ENCODE measurements around the gene MRPL39.
A peak's percentile ranks its signal among the peaks of the same experiment; 100 is the strongest.
"Not testable (repeated sequence)": the region's sequence is repeated elsewhere in the genome, so short reads cannot be mapped to it uniquely, and the experiment has no call there.

MRPL39 gene

DNA sequence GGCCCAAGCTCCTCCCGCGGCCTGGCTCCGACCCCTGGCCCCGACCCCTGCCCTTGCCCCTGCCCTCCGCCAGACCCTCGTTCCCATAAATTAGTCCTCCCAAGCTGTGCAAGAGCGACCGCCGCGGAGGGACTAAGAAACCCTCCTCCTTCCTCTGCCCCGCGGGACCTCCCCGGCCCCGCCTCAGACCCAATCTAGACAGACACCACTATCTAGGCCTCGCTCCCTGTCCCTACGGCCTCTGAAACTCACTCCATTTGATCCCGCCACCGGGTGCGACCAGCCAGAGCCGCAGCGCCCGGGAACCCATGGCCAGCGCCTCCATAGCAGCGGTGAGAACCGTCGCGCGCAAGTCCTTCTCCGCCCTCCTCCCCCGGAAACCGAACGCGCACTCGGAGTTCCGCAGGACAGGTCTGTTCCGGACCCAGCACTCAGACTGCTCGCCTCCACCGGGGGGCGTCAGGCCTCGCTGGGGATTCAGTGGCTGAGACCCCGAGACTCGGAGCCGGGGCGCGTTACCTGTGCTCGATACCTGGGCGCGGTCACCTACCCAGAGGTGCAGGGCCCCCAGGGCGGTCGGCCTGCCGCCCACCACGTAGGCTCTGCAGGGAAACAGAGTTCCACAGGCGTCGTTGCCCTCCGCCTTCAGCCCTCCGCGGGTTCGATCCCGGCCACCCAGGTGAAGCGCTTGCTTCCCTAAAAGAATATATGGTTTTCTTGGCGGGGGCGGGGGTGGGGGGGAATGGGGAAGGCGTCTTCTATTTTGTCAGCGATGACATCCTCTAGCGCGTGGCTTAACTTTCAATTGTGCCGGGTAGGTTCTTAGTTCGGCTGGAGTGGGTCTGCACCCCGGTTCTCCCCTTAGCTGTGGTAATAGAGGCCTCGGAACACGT, at the start of gene MRPL39:
TSS of gene MRPL39 (minus strand) at position 331 of the 893 bp plus-strand sequence. CDS start at position 325, 6 bp downstream.
- peak; percentile 90 for DNase-seq

DNA sequence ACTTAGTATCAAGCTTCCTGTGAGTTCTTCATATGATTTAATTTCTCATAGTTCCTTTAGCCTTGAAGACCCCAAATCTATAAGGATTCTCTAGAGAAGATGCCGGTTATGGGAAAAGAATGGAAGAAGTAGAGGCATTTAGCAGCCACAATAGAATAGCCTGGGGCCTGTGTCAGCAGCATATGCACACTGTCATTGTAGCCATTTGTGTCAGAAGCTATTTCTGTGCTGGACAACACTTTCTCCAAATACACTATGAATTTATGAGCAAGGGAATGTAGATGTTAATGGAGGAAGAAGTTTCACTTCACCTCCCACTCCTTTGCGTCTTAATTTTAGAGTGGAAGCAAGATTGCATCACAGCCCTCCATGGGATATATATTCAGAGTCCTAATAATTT, 49.1 kb upstream of the MRPL39 start:
- no peak for DNase-seq

DNA sequence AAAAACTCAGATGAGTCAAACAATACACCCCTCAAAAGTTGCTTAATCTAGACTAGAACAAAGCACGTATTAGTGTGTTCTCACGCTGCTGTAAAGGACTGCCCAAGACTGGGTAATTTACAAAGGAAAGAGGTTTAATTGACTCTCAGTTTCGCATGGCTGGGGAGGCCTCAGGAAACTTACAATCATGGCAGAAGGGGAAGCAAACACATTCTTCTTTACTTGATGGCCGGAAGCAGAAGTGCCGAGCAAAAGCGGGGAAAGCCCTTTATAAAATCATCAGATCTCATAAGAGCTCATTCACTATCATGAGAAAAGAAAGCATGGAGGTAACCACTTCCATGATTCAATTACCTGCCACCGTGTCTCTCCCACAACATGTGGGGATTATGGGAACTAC, 41.9 kb upstream of the MRPL39 start:
- DNase-seq, result no peak

DNA sequence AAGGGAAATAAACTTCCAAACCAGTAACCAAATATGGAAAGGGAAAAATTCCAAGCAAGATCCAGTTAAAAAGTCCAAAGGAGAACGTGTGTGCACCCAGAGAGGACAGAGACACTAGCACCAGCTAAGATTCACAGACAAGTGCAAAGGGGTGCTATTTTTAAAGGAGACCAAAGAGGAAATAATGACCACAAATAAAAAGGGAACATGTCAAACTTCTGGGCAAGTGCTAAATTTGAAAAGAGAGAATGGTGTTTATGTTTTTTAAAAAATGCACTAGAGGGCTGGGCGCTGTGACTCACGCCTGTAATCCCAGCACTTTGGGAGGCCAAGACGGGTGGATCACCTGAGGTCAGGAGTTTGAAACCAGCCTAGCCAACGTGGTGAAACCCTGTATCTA, 40.4 kb upstream of the MRPL39 start:
- DNase-seq, result no peak

DNA sequence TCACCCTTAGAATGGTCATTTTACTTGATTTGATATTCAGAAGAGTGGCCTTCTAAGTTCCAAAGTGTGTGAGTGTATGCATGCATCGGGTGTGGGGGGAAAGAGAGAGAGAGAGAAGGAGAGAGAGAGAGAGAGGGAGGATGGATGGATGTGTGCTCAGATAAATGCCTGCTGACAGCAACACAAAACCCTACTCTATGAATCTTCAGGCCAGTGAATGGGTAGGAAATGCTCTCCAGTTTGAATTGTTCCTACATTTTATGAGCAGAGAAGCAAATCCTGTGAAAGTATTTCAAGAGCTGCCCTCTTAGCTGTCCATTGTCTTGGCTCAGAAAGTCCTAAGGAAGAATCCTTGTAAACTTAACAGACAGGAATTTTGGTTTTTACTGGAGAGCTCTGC, 39.2 kb upstream of the MRPL39 start:
- no peak for DNase-seq

DNA sequence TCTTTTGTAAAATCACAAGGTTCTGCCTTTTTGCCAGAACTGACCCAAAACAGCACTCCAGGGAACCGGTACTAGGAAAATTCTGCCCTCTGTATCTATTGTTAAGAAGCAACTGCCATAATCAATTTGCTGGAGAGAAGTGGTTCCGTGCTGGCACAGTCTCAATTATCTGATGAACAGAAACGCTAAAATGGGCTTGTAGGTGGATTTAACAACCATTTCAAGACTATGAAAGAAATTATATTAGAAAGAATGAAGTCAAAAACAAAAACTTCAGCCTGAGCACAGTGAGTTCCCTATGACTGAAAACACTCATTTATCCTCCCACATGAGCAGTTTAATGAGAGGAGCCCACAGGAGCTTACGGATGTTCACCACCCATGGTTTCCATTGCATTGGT, 36.2 kb upstream of the MRPL39 start:
- no peak for DNase-seq

DNA sequence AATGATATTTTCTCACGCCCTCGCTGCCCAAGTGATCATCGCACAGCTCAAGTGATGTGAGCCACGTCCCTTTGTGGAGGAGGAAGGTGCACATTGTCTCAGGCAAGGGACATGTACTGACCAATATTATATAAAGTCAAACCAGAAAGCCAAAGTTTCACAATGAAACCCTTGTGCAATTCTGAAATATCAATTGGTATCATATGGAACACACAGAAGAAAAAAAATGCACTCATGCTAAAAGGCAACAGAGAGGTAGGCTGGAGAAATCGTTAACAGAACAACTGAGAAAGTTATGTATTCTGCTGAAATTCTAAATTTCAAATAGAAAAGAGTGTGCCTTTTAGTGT, 33.6 kb upstream of the MRPL39 start:
- no peak for DNase-seq

DNA sequence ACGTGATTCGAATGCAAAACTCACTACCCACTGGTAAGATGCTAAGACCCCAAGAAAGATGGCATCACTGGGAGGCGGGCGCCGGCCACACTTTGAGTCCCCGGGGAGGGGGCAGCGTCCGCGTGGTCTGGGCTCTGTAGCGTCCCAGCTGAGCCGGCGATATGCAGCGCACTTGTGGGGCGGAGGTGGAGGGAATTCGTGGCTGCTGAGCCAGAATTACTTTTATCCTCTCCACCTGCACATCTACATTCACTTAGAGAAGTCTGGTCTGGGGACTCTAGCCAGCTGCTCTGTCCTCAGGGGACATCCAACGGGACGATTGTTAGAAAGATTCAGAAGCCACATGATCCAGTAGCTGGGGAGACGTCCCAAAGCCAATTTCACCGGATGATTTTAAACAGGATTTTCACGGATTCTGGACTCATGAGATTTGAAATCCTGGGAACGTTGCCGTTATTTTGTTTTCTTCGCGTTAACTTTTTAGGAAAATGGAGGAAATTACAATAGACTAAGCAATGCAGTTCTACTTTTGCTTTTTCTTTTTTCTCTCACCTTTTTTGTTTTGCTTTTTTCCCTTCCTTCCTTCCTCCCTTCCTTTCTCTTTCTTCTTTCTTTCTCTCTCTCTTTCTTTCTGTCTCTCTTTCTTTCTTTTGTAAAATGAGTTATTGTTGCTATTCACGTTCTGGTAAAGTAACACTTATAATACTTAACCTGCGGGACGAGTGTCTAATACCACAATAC, 33.1 kb upstream of the MRPL39 start:
- DNase-seq, result peak in 1 of 2 donors; percentile 12

DNA sequence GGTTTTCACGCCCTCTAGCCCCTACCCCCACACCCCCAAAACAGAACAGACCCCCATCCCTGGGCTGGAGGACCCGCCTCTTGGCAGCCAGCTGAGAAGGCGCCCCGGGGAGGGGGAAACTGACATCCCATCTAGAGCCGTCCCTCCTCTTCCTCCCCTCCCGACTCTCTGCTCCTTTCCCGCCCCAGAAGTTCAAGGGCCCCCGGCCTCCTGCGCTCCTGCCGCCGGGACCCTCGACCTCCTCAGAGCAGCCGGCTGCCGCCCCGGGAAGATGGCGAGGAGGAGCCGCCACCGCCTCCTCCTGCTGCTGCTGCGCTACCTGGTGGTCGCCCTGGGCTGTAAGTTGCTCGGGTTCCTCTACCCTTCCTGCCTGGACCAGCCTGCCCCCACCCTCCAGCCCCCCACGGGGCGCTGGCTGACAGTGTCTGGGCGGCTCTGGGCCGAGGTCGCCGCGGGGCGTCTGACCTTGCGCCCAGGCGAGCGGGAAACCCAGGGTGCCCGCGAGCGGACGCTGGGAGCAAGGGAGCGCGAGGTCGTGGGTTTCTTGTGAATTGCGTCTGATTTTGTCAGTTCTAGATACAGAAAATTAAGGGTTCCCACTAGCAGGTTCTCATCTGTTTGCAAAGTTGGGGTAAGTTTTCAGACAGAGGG, 32.4 kb upstream of the MRPL39 start:
- DNase-seq, result peak; percentile 33 to 47

DNA sequence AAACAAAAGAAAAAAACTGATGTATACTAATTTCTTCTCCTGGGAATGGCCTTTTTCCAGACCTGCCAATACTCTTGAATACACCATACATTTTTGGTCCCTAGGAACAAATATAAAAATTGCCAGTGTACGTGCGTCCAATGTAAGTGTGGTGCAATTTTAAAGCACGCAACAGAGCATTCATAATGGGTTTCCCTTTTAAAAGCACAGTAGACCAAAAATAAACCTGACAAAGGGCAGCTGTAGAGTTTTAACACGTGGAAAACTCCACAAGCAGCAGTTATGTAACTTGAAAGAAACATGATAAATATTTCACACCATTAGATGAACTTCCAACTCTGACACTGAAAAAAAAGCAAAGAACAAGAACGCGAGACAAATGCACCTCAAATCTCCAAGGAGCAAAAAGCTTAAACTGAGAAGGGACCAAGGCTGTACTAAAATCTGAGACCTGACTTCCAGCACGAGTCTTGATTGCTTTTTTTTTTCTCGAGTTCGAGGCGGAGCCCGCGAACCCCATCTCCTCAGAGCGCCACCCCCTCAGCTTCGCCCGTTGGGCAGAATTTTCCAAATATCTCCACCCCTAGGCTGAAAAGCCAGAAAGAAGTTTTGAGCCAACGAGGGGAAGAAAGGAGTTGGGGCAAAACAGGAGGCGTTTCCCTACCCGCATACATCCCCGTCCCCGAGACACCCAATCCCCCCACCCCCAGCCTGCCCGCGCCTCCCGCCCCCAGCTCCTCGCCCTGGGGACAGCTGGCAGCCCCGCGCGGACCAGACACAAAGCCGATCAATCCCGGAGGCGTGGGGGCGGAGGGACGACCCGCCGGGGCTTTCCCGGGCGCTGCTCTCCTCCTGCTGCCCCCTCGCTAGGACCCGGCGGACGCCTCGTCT, 31.6 kb upstream of the MRPL39 start, which contains the start of gene JAM2:
TSS of gene JAM2 (plus strand) at position 599 of the 891 bp plus-strand sequence. CDS start 564 bp downstream, outside the sequence.
- peak; percentile 30 to 55 for DNase-seq

DNA sequence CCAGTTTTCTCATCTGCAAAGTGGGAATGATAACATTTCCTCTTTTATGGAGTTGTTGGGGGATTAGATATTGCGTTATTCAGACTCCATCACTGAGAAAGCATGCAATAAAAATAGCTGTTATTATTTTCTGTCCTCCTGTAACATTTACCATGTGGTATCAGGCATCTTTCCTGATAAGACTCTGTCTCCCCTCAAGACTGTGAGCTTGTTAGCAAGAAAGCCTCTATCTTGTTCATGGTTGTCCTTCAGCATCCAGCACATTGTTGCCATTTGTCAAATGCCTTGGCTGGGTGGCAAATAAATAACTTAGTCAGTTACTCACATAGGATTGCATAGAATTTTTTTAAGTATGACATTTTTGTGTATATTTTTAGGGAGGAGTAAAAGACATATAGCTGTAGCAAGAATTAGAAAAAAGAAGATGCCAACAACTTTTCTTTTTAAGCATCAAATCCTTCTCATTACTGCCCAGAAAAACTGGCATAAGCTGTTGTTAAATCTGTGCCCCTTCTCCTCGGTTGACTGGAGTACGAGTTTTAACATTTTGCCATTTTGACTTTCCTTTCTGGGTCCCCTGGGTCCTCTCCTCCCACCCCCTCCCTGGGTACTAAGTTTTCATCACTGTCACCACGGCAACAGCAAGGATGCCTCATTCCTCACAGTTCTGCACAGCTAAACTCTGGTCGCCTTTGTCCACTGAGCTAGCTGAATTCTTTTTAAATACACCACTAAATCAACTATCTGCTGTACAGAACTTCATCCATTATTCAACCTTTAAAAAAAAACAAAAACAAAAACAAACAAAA, 30.8 kb upstream of the MRPL39 start:
- no peak for DNase-seq

DNA sequence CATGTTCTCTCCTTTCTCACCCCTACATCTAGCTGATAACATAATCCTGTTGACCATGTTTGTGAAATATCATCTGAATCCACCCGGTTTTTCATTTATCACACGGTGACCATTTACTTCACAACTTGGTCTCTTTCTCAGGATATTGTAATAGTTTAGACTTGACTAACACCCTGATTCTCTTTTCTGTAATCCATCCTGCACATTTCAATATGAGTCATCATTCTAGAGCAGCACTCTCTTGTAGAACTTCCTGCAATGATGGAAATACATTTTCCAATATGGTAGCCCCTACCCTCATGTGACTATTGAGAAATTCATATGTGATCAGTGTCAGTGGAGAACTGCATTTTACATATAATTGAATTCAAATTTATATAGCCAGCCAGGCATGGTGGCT, 29.4 kb upstream of the MRPL39 start:
- DNase-seq, result no peak

DNA sequence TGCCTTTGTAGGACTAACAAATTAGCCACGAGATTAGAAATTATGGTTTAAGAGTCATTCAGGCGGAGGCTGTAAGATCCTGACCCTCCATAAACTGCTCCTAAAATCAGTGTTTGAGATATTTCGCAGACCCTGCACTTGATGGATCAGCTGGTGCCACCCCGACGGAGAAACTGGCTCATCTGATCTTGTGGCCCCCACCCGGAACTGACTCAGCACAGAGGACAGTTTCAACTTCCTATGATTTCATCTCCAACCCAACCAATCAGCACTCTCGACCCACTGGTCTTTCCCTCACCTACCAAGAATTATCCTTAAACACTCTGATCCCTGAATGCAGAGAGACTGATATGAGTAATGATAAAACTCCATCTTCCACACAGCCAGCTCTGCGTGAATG, 28.0 kb upstream of the MRPL39 start:
- no peak for DNase-seq

DNA sequence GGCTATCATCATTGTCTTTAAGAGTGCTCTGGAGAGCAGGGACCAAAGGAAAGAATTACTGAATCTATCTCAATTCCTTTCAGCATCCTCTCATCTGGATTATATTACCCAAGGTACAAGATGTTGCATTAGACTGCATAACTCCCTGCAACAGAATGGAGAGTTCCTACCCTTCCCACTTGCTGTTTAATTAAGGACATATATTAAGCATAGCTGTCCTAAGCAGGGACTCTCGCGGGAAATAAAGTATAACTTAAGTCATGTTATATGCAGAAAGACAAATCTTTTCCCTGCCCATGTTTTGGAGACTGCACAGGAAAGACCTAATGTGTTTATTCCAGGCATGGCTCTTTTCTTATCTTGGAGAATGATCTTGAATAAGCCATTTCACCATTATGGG, 25.0 kb upstream of the MRPL39 start:
- DNase-seq, result no peak

DNA sequence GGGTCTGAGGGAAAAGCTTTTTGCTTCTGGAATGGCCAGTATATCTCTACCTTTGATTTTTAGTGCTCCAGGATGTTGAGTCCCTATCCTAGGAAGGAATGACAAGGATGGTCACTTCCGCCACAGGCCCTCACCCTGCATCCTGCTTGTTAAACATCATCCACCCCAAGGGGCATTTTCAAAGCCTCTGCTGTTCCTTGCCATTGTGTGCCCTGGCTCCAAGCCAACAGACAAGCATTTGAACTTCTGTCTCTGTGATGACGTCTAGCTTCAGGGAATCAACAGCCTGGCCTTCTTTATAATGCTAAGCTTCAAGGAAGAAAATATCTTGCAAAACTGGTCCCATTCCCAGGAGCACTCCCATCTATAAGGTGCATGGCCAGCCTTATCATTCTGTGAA, 19.5 kb upstream of the MRPL39 start:
- no peak for DNase-seq

DNA sequence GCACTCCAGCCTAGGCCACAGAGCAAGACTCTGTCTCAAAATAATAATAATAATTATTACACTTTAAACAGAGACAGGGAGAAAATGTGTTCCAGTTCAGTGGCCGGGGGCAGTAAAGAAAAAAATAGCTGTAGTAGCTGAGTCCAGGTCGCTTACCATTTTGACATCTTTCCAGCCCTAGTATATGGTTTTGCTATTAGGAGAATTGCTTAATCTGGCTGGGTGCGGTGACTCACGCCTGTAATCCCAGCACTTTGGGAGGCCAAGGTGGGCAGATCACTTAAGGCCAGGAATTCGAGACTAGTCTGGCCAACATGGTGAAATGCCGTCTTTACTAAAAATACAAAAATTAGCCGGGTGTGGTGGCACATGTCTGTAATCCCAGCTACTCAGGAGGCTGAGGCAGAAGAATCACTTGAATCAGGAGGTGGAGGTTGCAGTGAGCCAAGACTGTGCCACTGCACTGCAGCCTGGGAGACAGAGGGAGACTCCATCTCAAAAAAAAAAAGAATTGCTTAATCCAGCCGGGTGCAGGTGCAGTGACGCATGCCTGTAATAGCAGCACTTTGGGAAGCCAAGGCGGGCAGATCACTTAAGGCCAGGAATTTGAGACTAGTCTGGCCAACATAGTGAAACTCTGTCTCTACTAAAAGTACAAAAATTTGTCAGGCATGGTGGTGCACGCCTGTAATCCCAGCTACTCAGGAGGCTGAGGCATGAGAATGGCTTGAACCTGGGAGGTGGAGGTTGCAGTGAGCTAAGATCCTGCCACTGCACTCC, 18.7 kb upstream of the MRPL39 start:
- DNase-seq, result not testable (repeated sequence)

DNA sequence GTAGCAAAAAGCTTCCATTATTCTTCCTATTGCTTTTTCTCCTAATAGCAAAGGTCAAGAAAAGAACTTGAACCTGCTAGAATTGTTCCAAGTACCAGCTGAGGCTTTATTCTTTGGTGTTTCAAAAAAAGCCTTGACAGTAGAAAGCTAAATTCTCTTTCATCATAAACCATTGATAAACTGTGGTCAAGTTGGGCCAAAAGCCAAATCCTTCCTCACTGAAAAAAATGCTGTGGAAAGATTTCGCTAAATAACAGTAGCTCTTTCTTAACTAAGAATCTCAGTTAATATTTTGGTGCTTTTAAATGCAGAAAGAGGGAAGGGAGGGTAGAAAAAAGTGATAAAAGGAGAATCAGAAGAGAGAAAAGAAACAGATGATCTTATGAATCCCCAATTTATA, 17.8 kb upstream of the MRPL39 start:
- no peak for DNase-seq

DNA sequence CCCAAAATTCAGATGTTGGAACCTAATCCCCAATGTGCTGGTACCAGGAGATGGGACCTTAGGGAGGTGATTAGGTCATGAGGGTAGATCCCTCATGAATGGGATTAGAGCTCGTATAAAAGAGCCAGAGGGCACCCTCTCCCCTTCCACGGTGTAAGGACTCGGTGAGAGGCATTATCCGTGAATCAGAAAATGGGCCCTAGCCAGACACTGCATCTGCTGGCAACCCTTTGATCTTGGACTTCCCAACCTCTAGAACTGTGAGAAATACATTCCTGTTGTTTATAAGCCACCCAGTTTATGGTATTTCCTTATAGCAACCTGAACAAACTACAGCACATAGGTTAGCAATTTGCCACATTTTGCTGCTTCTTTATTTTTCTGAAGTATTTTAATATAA, 17.2 kb upstream of the MRPL39 start:
- no peak for DNase-seq

DNA sequence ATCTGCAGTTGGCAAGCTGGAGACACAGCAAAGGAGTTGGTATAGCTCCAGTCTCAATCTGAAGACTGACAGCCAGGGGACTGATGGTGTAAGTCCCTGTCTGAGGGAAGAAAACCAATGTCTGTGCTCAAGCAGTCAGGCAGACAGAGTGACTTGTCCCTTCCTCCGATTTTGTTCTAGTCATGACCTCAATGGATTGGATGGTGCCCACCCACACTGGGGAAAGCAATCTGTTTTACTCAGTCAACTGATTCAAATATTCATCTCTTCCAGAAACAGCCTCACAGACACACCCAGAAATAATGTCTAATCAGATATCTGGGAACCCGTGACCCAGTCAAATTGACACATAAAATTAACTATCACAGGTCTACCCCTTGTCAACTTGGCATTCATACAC, 11.9 kb upstream of the MRPL39 start:
- no peak for DNase-seq

DNA sequence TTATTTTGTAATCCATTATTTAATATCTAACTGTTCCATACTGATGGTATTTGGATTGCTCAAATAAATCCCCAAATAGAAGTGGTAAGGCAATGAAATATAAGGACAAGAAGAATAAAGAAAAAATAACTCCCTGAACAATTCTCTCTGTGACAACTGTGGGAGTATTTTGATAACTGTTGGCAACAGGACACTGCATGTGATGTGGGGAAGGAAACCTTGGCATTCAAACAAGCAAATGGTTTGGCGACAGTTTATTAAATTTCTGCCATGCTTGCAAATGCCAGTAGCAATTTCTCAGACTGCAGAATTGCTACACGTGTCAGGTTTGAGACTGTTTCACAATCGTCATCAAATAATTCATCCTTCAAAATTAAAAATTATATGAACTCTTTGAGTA, 8.6 kb upstream of the MRPL39 start:
- no peak for DNase-seq

DNA sequence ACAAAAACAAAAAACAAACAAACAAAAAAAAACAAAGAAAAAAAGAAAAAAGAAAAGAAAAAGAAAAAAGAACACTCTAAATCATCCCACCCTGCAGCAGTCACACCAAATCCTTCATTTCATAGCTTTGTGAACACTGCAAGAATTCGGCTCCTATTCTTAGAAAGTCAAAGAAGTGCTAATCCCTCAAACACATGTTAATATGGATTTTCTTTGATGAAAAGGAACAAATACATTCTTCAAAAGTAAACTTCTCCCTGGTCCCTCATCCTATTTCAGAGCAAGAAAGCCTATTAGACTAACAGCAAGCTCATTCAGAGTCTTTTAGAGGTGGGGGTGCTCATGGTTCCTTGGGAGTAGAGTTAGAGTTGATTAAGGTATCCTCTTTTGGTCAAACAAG, 7.2 kb upstream of the MRPL39 start:
- no peak for DNase-seq
